SU-DHL-6 (cell line): Measurements from ENCODE around the gene RPH3AL.

Experiments used
- H2AFZ ChIP-seq: fragments of 200-600 bp; sonication (generic); 2 replicates; pipeline ENCODE4 v1.6.1; 2014; ENCODE audit warnings: low read depth, mild to moderate bottlenecking, moderate library complexity, mixed read lengths, antibody characterized with exemption, low read length; ENCODE audit not compliant: severe bottlenecking
- H3F3A ChIP-seq: fragments of 200-600 bp; shearing (Covaris generic); 2 replicates; pipeline ENCODE4 v1.6.0; 2016; ENCODE audit warnings: antibody characterized with exemption, mild to moderate bottlenecking; ENCODE audit not compliant: insufficient read depth
- H3K27ac ChIP-seq: fragments of 200-600 bp; sonication (generic); 2 replicates; pipeline ENCODE4 v1.5.1; 2016; ENCODE audit warnings: low read depth, mild to moderate bottlenecking, low read length, moderate library complexity, mixed read lengths
- H3K27me3 ChIP-seq: fragments of 200-600 bp; sonication (generic), shearing (Covaris generic); 2 replicates; pipeline ENCODE4 v1.6.0; 2014; ENCODE audit warnings: mild to moderate bottlenecking, low read length
- H3K36me3 ChIP-seq: fragments of 200-600 bp; sonication (generic); 2 replicates; pipeline ENCODE4 v1.6.1; 2014; ENCODE audit warnings: mild to moderate bottlenecking, low read length, mixed read lengths
- H3K4me2 ChIP-seq: fragments of 300-600, 200-600 bp; shearing (Covaris generic), sonication (generic); 2 replicates; pipeline ENCODE4 v1.6.0; 2014; ENCODE audit warnings: low read length, low read depth, mild to moderate bottlenecking; ENCODE audit not compliant: poor library complexity, severe bottlenecking
- H3K4me3 ChIP-seq: fragments of 200-600 bp; sonication (generic); 2 replicates; pipeline ENCODE4 v1.5.1; 2014; ENCODE audit warnings: antibody characterized with exemption, low read length, mild to moderate bottlenecking, mixed read lengths; ENCODE audit not compliant: insufficient read depth, poor library complexity, severe bottlenecking
- H3K79me2 ChIP-seq: fragments of 200-600 bp; sonication (generic); 2 replicates; pipeline ENCODE4 v1.6.1; 2014; ENCODE audit warnings: mild to moderate bottlenecking, low read length, moderate library complexity; ENCODE audit not compliant: insufficient read depth
- H3K9ac ChIP-seq: fragments of 200-600 bp; sonication (generic); 2 replicates; pipeline ENCODE4 v1.7.0; 2014; ENCODE audit warnings: mild to moderate bottlenecking, low read length
- H3K9me2 ChIP-seq: fragments of 200-600 bp; sonication (generic); replicated peaks from 2 replicates; pipeline ENCODE4 v1.6.1; 2014; ENCODE audit warnings: low read length; ENCODE audit not compliant: insufficient read depth
- H3K9me3 ChIP-seq: fragments of 200-600 bp; sonication (generic); 2 replicates; pipeline ENCODE4 v1.6.1; 2014; ENCODE audit warnings: low read length, mixed read lengths; ENCODE audit not compliant: insufficient read depth
- H4K20me1 ChIP-seq: fragments of 200-600 bp; sonication (generic); 2 replicates; pipeline ENCODE4 v1.6.1; 2014; ENCODE audit warnings: low read depth, mild to moderate bottlenecking, antibody characterized with exemption, low read length, moderate library complexity, mixed read lengths
- EZH2phosphoT487 ChIP-seq: fragments of 200-600 bp; sonication (generic), shearing (Covaris generic); conservative IDR thresholded peaks from 2 replicates; pipeline ENCODE4 v1.6.1; 2018; ENCODE audit warnings: mild to moderate bottlenecking, antibody characterized with exemption, low read length, moderate library complexity, mixed read lengths
- TF ChIP-seq, protein P1 (sequence below): fragments of 200-600 bp; sonication (generic); IDR thresholded peaks from one replicate; pipeline ENCODE4 v1.5.1; 2017; ENCODE audit warnings: antibody characterized with exemption, mild to moderate bottlenecking, low read length, moderate library complexity; ENCODE audit not compliant: insufficient read depth, poor library complexity, severe bottlenecking

RPH3AL gene

DNA sequence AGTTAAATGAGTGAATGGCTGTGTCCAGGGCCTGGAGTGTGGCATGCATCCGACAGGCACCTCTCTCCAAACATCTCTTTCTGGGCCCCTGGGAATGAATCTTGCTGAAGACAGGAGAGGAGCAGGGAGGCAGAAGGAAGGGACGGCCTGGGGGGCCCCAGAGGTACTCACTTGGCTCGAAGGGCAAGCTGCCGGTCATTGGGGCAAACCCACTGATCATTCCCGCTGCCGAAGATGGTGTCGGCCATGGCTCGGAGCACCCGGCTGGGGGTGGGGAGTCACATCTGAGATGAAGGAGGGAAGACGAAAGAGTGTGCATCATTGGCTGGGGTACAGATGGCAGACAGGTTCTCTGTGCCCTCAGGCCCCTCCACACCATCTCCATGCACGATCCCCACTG, 25.3 kb downstream of the RPH3AL start:
- Histone ChIP-seq H2AFZ (no peak overlapping the region), H3K27me3 (no peaks in the 10 kb centered on the region), H3K79me2 (no peaks in the 10 kb centered on the region), H3K9me2 (no peaks in the 10 kb centered on the region), H4K20me1 (no peaks in the 10 kb centered on the region), H3K4me2 (no peak overlapping the region), H3F3A (no peaks in the 10 kb centered on the region), H3K4me3 (no peak overlapping the region), H3K9ac (no peak overlapping the region), H3K27ac (no peak overlapping the region), H3K36me3 (no peaks in the 10 kb centered on the region), H3K9me3 (no peaks in the 10 kb centered on the region)
- TF ChIP-seq, protein P1, sequence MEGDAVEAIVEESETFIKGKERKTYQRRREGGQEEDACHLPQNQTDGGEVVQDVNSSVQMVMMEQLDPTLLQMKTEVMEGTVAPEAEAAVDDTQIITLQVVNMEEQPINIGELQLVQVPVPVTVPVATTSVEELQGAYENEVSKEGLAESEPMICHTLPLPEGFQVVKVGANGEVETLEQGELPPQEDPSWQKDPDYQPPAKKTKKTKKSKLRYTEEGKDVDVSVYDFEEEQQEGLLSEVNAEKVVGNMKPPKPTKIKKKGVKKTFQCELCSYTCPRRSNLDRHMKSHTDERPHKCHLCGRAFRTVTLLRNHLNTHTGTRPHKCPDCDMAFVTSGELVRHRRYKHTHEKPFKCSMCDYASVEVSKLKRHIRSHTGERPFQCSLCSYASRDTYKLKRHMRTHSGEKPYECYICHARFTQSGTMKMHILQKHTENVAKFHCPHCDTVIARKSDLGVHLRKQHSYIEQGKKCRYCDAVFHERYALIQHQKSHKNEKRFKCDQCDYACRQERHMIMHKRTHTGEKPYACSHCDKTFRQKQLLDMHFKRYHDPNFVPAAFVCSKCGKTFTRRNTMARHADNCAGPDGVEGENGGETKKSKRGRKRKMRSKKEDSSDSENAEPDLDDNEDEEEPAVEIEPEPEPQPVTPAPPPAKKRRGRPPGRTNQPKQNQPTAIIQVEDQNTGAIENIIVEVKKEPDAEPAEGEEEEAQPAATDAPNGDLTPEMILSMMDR = no peak
- TF ChIP-seq EZH2phosphoT487 = no peak

DNA sequence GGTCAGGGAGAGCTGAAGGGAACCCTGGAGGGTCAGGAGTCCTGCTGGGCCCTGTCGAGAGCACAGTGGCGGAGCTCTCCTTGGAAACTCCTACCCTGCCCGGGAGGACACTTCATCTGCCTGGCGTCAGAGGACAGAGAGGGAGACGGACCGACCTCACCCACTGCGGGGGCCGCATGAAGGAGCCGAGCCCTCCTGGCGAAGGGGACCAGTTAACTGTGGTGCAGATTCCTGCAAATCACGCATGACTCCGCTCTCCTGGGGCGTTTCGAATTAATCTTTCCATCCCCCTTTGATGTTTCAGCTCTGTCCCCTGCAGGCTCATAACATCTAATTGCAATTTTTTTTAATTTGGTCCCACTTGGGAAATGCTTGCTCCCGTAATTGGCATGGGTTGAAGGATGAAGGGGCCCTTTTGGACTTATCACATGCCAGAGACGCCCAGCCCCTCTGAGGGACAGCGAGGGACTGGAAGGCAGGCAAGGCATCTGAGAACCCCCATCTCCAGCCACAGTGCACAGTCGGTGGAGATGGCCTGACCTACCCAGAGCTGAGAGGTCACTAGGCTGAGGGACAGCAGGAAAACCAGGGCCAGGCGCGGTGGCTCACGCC, 26.5 kb downstream of the RPH3AL start:
- Histone ChIP-seq H3K27ac (no peak overlapping the region), H3K9me3 (no peaks in the 10 kb centered on the region), H3F3A (no peaks in the 10 kb centered on the region), H3K36me3 (no peaks in the 10 kb centered on the region), H3K4me3 (no peak overlapping the region), H3K9me2 (no peaks in the 10 kb centered on the region), H2AFZ (no peak overlapping the region), H3K79me2 (no peaks in the 10 kb centered on the region), H3K27me3 (no peaks in the 10 kb centered on the region), H3K4me2 (no peak overlapping the region), H3K9ac (no peak overlapping the region), H4K20me1 (no peaks in the 10 kb centered on the region)
- TF ChIP-seq, protein P1 = no peak
- no peak for TF ChIP-seq EZH2phosphoT487

DNA sequence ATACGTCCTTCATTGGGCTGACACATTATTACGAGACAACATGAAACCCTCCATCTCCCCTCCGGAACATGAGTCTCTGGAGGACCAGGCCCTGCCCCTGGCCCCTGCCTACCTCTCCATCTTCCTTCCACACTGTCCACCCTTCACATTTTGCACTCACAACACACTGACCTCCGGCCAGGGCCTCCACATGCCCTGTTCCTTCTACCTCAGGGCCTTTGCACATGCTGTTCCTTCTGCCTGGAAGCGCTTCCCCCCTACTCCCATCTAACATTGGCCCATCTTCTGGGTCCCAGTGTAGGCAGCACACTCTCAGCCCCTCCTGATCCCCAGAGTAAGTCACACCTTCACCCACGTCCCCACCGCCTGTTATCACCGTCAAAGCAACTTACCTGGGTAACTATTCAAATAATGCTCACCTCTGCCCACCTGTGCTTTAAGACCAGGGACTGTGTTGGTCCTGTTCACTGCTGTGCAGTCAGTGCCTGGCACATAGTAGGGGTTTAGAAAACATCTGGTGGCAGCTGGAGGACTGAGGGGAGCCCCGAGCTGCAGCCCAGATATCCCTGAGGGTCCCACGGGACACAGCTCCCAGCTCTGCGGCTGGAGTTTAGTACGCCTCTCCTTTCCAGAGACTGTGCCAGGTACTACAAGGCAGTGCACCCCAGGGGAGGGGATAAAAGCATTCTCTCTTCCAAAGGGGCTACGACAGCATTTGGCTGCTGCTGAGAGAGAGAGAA, 27.2 kb downstream of the RPH3AL start:
- no peak for TF ChIP-seq EZH2phosphoT487
- TF ChIP-seq, protein P1 = no peak
- no peak overlapping the region for H3K27ac ChIP-seq
- no peaks in the 10 kb centered on the region for H3K9me2 ChIP-seq
- H3K27me3 ChIP-seq = no peaks in the 10 kb centered on the region
- no peaks in the 10 kb centered on the region for H3K36me3 ChIP-seq
- no peaks in the 10 kb centered on the region for H4K20me1 ChIP-seq
- H3K4me2 ChIP-seq = no peak overlapping the region
- H2AFZ ChIP-seq = no peak overlapping the region
- no peaks in the 10 kb centered on the region for H3K79me2 ChIP-seq
- no peak overlapping the region for H3K4me3 ChIP-seq
- H3F3A ChIP-seq = no peaks in the 10 kb centered on the region
- H3K9ac ChIP-seq = no peak overlapping the region
- no peaks in the 10 kb centered on the region for H3K9me3 ChIP-seq
